Superior temporal gyrus (tissue), 1 donor: ENCODE data around the gene NLRP6.
"Not testable (repeated sequence)": the region's sequence is repeated elsewhere in the genome, so short reads cannot be mapped to it uniquely, and the experiment has no call there.

Experiments used
- DNase-seq: peaks from one replicate; pipeline ENCODE4 v3.0.0-alpha.2; 2016; ENCODE audit errors: extremely low spot score

NLRP6 gene

DNA sequence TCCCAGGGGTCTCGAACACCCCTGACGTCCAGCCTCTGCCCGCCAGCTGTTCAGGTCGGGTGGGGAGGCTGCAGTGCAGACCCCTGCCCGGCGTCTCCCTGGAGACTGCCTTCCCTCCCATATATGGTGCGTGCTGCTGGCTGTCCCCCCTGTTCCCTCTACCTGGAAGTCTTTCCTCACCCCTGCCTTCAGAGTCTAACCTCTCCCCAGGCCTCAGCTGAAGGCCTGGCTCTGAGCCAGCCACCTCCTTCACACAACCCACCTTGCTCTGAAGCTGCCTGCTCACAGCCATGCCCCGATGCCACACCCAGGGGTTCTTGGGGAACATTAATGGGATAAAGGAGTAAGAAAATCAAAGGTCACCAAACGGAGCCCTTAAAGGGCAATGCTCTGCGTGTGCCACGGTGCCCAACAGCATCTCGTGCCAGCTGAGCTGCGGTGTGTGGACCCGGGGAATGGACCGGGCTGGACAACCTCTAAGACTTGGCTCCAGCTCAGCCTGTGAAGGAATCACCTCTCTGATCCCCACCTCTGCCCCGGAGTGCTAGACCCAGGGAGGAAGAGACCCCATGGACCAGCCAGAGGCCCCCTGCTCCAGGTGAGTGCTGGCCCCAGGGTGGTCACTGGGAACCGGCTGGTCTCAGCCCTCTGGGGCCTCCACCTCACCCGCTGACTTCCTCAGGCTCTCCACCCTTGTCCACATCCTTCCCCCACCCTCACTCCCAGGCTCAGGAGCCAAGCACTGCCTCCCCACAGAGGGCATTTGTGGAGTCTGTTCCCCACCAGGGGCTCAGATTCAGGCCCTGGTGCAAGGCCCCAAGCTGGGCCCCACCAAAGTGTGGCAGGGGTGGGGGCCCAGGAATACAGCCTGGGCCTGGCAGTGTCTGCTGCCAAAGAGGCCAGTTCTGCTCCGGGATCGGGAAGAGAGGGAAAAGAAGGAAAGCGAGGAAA, at the start of gene NLRP6:
Gene NLRP6 (plus strand): TSS at position 407 of the 951 bp plus-strand sequence. CDS start 163 bp downstream, at position 570.
- no peak for DNase-seq

DNA sequence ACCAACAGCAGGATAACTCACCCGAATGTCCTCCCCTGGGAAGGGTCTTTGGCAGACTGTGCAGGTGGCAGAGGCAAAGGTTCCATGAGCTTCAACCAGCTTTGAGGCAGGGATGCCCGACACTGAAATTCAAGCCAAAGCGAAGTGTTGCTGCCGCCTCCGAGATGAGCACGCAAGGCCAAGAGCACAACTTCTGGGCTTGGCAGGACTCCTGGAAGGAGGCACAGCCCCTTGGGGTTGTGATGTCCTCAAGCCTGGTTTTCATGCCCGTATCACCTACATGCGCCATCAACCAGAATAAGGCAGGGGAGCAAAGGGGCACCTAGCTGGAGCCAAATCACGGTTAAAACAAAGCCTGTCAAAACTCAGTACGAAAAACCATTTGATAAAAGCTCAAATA, 47.8 kb upstream of the NLRP6 start:
- no peak for DNase-seq

DNA sequence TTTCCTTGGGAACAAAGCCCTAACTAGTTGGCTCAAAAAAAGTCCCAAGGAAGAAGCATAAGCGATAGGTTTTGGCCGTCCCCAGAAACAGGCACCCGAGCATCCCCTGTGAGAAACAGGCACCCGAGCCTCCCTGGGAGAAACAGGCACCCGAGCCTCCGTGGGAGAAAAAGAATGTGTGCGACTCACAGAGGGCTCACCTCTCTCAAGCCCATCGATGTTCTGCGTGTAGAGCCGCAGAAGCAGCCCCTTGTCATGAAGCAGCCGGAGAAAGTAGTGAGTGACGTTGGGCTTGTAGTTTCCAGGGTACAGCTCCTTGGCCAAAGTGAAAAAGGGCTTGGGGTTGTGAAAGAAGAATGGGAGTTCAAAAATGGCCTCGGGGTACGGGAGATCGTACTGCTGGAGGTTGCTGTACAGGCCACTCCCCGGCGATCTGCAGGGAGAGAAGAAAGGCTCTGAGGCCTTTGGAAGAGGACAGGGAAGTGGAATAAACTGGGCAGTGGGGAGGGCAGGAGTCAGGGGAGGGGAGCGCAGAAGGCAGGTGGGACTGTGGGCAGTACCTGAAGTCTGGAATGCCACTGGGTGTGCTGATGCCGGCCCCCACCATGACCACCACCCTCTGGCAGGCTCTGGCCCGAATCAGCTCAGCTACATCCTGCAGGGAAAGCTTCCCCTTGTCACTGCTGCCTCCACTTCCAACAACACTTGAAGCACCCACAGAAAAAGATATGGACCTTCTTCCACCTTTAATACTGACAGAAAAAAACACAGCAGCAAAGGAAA, 45.2 kb upstream of the NLRP6 start:
- no peak for DNase-seq

DNA sequence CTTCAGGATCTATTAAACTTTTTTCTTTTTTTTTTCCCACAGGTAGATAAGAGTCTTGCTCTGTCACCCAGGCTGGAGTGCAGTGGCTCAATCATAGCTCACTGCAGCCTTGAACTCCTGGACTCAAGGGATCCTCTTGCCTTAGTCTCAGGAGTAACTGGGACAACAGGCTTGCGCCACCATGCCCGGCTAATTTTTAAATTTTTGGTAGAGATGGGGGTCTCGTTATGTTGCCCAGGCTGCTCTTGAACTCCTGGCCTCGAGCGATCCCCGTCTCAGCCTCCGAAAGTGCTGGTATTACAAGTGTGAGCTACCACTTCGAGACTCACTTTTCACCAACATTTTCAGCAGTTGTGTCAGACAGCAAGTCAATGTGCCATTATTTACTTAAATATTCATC, 43.0 kb upstream of the NLRP6 start:
- no peak for DNase-seq

DNA sequence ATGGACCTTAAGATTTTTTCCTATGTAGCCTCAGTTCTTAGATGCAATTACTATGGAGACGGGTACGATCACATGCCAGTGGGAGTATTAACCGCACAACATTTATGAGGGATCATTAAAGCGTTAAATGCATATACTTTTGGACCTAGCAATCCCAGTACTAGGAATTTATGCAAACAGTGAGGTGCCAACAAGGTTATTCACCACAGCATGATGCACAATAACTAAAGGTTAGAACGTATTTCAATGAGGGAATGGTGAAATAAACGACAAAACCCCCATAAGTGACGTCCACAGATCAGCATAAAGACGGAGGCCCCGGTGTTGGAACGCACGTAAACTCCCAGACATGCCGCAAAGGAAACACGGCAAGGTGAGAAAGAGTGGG, 42.6 kb upstream of the NLRP6 start:
- DNase-seq = peak; percentile 31

DNA sequence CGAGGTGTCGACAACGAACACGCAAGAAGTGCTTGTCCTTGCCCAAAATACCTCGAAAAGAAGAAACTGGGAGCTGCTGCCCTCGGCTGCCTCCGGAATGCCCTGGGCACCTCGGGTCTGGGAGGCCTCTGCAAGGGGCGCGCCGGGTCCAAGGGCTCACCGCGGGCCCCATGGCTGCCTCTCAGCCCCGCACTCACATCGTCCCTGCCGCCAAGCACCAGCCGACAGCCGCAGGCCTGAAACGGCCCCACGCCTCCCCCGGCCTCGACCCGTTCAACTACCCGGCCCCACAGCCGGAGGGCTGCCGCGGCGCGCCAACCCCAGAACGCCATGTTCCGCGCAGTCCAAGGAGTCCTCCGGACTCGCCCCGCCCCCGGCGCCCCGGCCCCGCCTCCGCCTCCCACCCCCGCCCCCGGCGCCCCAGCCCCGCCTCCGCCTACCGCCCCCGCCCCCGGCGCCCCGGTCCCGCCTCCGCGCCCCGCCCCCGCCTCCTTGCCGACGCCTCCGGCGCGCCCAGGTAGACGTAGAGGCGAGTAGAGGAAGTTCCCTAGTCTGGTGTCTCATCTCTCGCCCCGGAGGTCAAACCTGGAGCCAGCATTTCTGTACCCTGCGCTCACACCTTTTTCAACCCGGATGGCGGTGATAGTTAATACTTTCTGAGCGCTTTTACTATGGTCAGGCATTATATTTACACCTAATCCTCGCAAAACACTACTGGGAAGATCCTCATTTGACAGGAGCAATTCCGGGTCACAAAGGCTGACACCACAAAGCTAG, 42.0 kb upstream of the NLRP6 start, which contains the start of gene SIRT3:
Gene SIRT3 (minus strand): TSS at position 346 of the 777 bp plus-strand sequence. CDS start 14 bp downstream, at position 332.
- peak; percentile 45 for DNase-seq

DNA sequence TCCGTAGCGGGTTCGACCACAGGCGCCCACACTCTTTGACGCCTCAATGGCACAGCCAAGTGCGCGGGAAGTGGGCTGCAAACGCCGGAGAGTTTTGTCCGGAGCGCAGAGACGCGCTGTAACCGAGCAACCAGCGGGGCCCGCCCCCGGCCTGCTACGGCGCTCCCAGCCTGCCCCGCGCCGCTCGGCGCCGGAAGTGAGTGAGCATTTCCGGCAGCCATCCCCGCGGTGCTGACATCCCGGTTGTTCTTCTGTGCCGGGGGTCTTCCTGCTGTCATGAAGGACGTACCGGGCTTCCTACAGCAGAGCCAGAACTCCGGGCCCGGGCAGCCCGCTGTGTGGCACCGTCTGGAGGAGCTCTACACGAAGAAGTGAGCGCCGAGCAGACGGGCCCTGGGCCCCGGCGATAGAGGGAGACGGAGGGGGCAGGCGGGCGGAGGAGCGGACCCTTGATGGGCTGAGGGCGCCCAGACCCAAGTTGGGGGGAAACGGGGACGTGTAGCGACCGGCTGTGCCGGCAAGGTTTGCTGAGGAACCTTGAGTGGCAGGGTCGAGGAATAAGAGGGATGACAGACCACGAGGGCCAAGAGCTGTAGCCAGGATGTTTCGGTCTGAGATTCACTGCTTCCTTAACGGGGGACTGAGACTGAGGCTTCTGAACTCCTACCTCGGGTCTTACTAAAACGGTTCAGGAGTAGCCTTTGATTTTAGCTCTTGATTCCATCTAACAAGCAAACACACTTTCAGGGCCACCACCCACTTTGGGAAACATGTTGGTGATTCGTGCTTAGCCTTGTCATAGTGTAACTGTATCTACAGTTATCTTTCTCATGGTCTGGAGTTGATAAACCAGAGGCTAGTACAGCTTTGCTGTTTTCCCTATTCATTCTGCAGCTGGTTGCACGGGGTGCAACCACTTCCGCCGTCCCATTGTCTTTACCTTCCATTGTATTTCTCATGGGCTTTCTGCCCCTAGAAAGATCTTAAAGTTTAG, 41.1 kb upstream of the NLRP6 start, which contains the start of gene PSMD13:
Gene PSMD13 (plus strand): TSS at position 203 of the 994 bp plus-strand sequence. CDS start 74 bp downstream, at position 277.
- DNase-seq = peak; percentile 86

DNA sequence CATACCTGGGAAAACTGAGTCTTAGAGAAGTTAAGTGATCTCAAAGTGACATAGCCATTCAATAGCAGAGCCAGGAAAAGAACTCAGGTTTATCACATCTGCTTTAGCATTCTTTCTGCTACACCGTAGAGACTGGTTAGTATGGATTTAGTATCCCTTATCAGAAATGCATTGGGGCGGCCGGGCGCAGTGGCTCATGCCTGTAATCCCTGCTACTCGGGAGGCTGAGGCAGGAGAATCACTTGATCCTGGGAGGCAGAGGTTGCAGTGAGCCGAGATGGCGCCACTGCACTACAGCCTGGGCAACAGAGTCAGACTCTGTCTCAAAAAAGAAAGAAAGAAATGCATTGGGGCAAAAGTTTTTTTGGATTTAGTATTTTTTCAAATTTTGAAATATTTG, 39.9 kb upstream of the NLRP6 start:
- DNase-seq = not testable (repeated sequence)

DNA sequence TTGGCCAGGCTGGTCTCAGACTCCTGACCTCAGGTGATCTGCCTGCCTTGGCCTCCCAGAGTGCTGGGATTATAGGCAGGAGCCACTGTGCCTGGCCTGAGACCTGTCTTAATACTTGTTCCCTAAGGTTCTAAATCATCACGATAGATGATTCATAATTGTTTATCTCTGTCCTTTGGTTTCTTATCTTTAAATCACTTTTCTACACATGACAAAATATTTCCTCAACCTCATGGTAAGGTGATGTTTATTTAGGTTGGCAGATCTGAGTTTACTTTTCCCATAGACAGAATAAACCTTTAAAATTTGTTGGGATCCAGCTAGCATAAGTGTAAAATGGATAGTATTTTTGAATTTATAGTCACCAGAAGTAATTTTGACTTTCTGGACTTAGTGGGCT, 37.9 kb upstream of the NLRP6 start:
- no peak for DNase-seq

DNA sequence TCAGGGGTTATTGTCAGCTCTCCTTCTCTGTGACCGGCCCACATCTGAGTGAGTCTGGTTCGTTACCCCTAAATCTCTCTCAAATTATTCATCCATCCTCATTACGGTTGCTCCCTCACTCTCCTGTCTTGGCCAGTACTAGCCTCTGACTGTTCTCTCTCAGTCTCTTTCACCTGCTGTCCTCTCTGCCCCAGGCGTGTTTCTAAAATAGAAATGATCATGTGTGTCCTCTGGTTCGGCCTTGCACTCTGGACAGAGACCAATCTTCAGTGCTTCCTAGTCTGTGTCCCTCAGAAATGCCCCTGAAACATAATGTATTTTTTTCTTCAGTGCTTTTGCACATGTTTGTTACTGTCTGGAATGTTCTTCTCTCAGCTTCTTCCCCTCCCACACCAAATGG, 36.6 kb upstream of the NLRP6 start:
- no peak for DNase-seq

DNA sequence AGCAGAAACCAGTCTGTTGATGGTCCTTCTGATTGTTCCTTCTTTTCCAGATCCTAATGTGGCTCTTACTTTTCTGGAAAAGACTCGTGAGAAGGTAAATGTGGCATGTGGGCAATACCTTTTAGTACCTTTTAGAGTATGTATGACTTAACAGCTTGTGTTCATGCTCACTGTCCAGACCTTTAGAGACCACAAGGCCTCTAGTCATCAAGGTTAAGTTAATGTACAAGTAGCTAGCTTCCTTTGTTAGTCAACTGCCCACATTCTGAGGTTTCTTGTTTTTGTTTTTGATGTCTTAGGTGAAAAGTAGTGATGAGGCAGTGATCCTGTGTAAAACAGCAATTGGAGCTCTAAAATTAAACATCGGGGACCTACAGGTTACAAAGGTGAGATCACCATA, 33.8 kb upstream of the NLRP6 start:
- DNase-seq = no peak

DNA sequence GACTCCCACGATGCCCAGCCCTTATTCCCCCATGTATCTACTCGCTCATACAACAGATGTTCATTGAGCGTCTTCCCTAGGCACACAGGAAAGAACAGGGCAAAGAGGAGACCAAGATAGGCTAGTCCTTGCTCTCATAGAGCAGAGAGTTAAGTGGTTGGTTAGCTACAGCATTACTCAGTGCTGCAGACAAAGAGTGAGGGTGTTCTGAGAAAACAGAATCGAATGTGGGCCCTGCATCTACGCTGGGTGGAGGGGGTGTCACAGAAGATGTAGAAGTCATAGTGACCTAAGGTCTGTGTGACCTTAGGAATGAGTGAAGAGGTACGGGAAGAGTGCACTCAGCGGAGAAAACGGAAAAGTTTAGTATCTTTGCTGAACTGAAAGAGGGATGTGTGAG, 29.1 kb upstream of the NLRP6 start:
- DNase-seq = no peak

DNA sequence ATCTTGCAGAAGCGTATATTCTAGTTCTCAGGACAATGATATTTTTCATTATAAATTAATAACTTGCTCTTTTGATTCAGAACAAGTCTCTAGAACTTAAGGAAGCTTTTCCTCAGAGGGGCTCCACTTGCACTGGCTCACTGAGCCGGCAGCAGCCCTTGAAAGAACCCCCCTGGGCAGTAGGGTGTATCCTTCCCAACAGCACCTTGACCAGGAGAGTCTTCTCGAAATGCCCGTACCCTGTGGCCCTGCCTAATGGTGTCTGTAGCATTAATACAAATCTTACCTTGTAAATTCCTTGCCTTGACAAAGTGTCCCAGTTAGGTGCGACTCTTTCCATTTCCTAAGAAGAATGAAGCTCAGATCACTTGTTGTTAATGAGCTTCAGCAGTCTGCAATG, 27.9 kb upstream of the NLRP6 start:
- DNase-seq = no peak

DNA sequence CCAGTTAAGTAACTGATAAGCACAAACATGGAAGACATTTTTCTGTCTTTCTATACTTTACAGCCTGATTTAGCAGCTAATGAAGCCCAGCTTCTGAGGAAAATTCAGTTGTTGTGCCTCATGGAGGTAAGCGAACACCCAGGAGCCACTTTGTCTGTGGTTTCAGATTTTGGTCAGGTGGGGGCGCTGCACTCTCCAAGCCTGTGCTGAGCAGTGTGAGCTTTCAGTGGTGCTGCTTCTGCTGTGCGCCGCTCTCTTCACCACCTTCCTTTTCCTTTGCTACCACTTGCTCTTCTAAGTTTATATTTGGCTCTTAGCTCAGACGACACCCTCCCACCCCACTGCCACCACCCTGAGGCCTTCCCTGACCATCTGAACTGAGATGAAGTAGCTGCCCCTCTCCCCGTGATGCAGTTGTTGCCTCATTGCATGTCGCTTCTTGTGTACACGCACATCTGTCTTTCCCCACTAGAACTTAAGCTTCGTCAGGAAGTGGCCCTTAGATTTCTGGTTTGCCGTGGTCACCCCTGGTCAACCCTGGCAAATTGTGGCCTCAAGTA, 27.4 kb upstream of the NLRP6 start:
- DNase-seq = peak; percentile 54

DNA sequence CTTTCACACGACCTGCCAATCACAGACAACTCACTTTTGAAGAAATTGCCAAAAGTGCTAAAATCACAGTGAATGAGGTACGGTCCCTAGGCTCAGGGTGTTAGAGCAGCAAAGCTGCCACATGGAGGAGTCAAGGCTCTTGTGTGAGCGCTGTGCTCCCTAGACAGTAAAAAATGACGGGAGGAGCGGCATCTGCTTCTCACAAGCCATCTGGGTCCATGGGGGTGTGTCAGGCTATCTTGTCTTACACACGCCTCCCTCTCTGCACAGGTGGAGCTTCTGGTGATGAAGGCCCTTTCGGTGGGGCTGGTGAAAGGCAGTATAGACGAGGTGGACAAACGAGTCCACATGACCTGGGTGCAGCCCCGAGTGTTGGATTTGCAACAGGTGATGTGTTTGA, 26.7 kb upstream of the NLRP6 start:
- DNase-seq = no peak

DNA sequence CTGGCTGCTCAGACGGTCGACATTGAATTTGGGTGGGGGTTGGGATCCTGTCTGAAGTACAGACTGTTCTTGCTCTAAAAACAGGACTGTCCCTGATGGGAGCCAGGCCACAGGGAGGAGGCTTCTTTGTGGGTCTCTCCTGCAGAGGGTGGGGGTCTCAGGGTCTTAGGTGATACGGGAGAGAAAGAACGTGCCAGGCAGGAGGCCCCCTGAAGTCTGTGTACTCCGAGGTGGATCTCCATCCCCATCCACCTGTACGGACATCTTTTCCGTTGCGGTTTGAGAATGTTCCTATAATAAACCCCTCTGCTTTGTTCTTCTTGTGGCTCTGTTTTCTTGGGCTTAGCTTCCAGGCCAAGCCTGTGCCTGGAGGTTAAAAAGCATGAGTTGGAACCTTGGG, 25.5 kb upstream of the NLRP6 start:
- DNase-seq = no peak

DNA sequence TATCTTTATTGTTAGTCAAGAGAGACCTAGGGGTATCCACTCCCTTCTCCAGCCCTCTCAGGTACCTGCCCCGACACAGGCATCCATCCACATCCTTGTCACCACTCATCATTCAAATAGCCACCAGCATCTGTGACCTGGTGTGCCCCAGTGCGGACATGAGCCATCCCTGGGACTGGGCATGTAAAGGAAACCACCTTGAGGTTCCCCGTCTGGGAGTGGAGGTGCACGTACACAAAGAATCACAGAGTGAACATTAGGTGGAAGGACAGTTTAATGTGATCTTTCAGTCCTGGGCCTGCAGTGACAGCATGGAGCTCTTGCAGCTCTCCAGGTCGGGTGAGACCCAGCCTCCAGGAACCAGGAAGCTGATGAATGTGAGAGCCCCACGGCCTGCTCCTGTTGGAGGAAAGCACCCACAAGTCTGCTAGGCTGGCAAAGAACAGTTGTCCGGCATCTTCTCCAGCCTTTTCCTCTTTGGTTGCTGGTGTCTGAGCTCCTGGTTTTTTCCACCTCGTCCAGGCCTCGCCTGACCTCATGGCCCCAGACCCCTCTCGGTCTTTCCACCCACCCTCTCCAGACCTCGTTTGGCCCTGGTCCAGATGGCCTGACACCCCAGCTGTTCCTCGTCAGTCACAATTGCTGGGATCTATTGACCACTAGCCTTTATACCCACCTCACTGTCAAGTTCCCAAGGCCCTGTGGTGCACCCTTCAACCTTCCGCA, 24.9 kb upstream of the NLRP6 start:
- DNase-seq = no peak

DNA sequence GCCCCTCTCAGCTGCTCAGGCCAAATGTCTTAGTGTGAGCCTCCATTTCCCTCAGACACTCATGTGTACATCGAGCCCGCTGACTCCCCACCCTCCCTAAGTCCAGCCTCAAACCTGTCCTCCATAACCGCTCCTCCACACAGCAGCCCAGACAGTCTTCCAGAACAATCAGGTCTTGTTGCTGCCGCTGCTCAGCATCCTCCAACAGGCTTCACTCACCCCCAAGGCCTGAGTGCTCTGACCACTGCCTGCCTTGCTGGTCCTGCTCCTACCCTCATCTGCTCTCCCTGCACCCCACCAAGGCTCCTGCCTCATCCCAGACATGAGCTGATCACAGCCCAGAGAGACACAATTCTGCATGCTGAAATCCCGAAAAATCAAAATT, 24.3 kb upstream of the NLRP6 start:
- no peak for DNase-seq

DNA sequence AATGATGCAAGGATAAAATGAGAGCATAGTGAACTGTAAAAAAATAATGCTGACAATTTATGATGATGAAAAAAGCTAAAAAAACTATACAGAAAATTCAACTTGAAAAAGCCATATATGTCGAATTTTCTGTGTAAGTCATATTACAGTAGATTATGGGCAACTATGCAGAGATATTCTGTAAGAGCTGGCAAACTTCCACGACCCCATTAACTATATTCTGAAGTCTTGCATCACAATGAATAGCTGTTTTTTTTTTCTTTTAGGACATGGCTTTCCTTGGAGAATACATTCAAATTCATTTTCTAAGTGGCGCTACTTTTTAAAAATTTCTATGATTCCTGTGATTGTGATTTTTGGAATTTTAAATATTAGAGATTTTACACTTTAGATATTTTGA, 23.0 kb upstream of the NLRP6 start:
- no peak for DNase-seq

DNA sequence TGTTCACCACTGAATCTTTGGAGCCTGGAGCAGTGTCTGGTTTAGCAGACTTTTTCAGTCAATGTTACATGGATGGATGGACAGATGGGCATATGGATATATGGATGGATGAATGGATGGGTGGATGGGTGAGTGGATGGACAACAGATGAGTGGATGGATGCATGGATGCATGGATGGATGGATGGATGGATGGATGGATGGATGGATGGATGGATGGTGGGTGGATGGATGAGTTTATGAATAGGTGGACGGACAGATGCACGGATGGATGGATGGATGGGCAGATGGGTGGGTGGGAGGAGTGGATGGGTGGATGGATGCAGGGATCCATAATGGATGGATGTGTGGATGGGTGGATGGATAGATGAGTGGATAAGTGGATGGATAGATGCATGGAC, 22.4 kb upstream of the NLRP6 start:
- DNase-seq = no peak
